ENCODE results near the gene COL21A1.

COL21A1 gene

DNA sequence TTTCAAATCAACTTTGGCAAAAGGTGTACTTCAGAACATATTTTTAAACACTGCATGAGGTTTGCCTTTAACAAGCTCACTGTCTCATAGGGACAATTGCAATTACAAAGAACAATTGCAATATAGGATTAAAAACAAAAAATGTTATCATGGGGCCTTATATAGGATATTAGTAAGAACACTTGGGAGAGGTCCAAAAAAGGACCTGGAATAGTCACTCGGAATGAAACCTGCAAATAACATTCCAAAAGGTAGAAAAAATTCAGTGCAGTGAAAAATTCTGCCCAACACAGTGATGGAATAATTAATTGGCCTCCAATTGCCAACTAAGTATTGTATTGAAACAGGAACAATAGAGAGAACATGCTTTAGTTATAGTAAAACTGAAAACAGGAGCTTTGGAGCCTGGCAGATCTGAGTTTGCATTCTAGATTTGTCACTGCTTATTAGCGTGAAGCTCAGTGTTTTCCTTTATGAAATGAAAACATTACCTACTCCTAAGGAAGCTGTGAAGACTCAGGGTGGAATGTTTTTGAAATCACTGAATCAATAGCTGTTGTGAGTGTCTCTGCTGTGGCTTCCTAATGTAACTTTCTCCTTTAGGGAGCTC is 199.3 kb downstream of the COL21A1 start:
- no peak for DNase-seq (ENCODE audit: low read depth)
- H3K4me3 ChIP-seq (ENCODE audit: control insufficient read depth, low read depth, low read length) = no peak overlapping the region
- TF ChIP-seq, protein P1, sequence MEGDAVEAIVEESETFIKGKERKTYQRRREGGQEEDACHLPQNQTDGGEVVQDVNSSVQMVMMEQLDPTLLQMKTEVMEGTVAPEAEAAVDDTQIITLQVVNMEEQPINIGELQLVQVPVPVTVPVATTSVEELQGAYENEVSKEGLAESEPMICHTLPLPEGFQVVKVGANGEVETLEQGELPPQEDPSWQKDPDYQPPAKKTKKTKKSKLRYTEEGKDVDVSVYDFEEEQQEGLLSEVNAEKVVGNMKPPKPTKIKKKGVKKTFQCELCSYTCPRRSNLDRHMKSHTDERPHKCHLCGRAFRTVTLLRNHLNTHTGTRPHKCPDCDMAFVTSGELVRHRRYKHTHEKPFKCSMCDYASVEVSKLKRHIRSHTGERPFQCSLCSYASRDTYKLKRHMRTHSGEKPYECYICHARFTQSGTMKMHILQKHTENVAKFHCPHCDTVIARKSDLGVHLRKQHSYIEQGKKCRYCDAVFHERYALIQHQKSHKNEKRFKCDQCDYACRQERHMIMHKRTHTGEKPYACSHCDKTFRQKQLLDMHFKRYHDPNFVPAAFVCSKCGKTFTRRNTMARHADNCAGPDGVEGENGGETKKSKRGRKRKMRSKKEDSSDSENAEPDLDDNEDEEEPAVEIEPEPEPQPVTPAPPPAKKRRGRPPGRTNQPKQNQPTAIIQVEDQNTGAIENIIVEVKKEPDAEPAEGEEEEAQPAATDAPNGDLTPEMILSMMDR (IDR thresholded peaks at IDR 0.05; ENCODE audit: control insufficient read depth, insufficient read depth, low read depth, low read length, missing control alignments) = no peak

DNA sequence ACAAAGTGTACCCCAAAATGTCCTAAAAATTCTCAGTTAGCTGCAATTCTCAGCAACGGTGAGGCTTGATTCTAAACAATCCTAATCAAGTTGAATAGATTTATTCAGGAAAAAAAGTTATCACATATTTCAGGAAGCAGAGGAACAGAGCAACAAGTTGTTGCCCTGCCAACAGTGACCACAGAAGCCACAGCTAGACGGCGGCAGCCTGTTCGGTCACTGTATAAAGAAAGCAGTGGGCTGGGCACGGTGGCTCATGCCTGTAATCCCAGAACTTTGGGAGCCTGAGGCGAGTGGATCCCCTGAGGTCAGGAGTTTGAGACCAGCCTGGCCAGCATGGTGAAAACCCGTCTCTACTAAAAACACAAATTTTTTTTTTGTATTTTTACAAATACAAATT is 200.8 kb downstream of the COL21A1 start:
- peak; percentile 59 for DNase-seq (ENCODE audit: low read depth)
- TF ChIP-seq, protein P1 (IDR thresholded peaks at IDR 0.05; ENCODE audit: control insufficient read depth, insufficient read depth, low read depth, low read length, missing control alignments) = no peak
- H3K4me3 ChIP-seq (ENCODE audit: control insufficient read depth, low read depth, low read length) = no peak overlapping the region

DNA sequence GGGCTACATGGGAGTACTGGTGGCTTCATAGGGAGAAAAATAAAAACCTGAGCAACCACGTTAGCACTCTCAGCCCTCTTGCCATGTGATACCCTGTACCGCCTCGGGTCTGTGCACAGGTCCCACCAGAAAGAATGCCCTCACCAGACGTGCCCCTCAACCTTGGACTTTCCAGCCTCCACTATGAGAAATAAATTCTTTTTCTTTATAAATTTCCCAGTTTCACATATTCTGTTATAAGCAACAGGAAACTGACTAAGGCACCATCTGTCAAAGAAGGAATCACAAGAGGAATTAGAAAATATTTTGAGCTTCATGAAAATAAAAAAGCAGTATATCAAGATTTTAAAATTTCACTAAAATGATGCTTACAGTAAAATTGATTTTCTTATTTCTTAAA is 203.6 kb downstream of the COL21A1 start:
- no peak for DNase-seq (ENCODE audit: low read depth)
- H3K4me3 ChIP-seq (ENCODE audit: control insufficient read depth, low read depth, low read length) = no peak overlapping the region
- TF ChIP-seq, protein P1 (IDR thresholded peaks at IDR 0.05; ENCODE audit: control insufficient read depth, insufficient read depth, low read depth, low read length, missing control alignments) = no peak

DNA sequence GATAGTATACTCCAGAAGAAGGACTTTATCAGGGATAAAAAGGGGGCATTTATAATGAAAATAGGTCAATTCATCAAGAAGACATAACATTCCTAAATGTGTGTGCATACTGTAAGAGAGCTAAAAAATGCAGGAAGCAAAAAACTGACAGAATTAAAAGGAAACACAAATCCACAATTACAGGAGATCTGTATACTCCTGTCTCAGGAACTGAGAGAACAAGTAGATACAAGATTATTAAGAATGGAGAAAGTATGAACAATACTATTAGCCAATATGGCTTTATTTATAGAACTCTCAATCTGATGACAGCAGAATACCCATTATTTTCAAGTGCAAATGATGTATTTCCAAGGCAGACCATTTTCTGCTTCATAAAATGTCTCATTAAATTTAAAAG is 204.3 kb downstream of the COL21A1 start:
- TF ChIP-seq, protein P1 (IDR thresholded peaks at IDR 0.05; ENCODE audit: control insufficient read depth, insufficient read depth, low read depth, low read length, missing control alignments) = no peak
- DNase-seq (ENCODE audit: low read depth) = no peak
- no peak overlapping the region for H3K4me3 ChIP-seq (ENCODE audit: control insufficient read depth, low read depth, low read length)

DNA sequence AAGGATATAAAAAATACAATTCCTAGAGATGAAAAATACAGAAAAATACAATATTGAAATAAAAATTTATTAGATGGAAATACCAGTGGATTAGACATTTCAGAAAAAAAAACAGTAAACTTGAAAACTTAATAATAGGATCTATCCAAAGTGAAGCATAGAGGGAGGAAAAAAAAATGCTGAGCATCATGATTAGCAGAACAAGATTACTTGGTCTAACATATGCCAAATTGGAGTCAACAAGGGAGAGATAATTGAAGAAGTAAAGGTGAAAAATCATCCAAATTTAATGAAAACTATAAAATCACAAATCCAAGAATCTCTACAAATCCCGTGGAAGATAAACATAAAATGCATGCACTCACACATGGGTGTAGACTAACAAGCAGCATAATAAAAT is 205.8 kb downstream of the COL21A1 start:
- TF ChIP-seq, protein P1 (IDR thresholded peaks at IDR 0.05; ENCODE audit: control insufficient read depth, insufficient read depth, low read depth, low read length, missing control alignments) = no peak
- no peak for DNase-seq (ENCODE audit: low read depth)
- H3K4me3 ChIP-seq (ENCODE audit: control insufficient read depth, low read depth, low read length) = no peak overlapping the region

DNA sequence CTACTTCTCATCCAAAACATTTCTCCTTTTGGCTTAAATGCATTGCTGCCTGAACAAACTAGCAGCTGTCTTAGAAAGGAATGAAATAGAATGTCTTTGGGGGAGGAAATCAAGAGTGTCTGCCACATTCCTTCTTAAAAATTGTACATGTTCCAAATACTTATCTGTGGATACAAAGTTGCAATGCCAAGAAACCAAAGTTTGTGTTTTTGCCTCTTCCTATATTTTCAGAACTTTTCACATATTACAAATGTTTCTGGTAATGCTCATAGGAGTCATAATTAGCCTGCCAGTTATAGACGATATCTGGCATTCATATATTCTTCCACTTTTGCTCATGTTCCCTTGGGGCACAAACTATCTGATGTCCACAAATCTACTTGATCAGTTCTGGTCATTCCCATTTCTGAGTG is 206.5 kb downstream of the COL21A1 start:
- no peak overlapping the region for H3K4me3 ChIP-seq (ENCODE audit: control insufficient read depth, low read depth, low read length)
- peak; percentile 35 for DNase-seq (ENCODE audit: low read depth)
- TF ChIP-seq, protein P1 (IDR thresholded peaks at IDR 0.05; ENCODE audit: control insufficient read depth, insufficient read depth, low read depth, low read length, missing control alignments) = no peak

Data from AG09309 (cell line).